ENCODE results near the gene RTN3.
A peak's percentile ranks its signal among the peaks of the same experiment; 100 is the strongest.
"Not testable (repeated sequence)": the region's sequence is repeated elsewhere in the genome, so short reads cannot be mapped to it uniquely, and the experiment has no call there.

Gene RTN3

GRCh38 chr11:63682066-63683021 is 1.0 kb downstream of the RTN3 start:
- DNase-seq (ENCODE audit: low spot score): peak; percentile 77

- peak; percentile 48 for DNase-seq (ENCODE audit: low spot score)
Measured at GRCh38 chr11:63683133-63683991, 2.1 kb downstream of the RTN3 start.

DNA sequence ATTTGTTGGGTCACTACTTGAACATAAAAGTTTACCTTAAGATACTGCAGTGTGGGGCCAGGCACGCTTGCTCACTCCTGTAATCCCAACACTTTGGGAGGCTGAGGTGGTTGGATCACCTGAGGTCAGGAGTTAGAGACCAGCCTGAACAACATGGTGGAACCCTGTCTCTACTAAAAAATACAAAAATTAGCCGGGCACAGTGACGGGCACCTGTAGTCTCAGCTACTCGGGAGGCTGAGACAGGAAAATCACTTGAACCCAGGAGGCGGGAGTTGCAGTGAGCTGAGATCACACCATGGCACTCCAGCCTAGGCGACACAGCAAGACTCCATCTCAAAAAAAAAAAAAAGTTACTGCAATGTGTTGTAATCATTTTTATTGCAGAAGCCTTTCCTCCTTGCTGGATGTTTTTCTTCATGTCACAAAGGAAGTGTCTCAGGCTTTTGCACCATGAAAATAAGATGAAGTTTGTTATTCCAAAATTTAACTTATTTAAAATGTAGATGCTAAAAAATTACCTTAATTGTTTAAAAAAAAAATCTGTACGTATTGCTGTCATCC is 3.9 kb downstream of the RTN3 start:
- DNase-seq (ENCODE audit: low spot score): not testable (repeated sequence)

- DNase-seq (ENCODE audit: low spot score): no peak
Measured at GRCh38 chr11:63686926-63687325, 5.6 kb downstream of the RTN3 start.

- peak; percentile 32 for DNase-seq (ENCODE audit: low spot score)
Measured at GRCh38 chr11:63687845-63688244, 6.5 kb downstream of the RTN3 start.

DNA sequence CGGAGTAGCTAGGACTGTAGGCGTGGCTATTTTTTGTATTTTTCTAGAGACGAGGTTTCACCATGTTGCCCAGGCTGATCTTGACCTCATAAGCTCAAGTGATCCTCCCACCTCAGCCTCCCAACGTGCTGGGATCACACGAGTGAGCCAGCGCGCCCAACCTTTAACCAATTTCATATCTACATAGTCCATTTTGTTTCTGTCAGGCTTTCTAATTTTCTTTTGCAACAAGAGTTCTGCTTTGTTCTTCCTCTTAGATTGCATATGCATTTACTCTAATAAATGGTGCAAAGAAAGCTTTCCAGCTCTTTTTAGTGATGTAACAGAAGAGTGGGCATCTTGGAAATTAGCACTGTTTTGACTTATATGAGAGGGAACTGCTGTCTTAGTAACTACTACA is 13.3 kb downstream of the RTN3 start:
- DNase-seq (ENCODE audit: low spot score): no peak

DNA sequence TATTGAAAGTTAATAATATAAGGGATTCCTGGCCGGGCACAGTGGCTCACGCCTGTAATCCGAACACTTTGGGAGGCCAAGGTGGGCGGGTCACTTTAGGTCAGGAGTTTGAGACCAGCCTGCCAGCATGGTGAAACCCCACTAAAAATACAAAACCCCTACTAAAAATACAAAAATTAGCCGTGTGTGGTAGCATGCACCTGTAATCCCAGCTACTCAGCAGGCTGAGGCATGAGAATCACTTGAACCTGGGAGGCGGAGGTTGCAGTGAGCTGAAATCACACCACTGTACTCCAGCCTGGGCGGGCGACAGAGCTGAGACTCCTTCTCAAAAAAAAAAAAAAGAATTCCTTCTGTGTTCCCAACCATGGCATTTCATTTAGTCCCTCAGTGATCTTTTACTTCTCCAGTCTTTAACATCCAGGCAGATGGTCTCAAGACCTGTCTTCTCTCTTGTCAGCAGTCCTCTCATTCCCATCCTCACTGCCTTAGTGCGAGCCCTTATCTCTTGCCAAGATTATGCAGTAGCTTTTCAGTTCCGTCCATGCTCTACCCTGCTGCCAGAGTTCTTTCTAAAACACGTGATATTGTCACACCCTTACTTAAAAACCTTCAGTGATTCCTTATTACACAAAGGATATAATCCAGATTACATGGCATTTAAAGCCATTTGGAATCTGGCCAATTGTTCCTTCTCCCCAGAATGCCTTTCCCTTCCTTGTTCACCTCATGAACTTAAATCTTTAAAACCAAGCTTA is 17.9 kb downstream of the RTN3 start:
- DNase-seq (ENCODE audit: low spot score): no peak

DNA sequence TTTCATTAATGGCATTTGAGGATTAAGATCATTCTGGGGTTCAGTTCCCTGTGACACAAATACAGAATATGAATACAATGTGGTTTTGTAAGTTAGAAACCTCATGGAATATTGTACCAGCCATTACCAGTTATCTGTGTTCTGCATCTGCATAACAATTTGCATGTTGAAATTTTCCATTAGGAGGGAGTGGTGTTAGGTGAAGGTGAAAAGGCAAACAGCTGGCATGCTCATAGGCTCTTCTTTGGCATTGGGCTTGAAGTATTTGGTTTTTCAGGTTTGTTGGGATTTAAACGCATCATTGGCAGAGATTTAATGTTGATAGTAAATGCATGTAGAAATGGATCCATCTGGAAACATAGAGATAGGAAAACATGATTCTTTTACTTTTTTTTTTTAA is 18.6 kb downstream of the RTN3 start:
- DNase-seq (ENCODE audit: low spot score): peak; percentile 39

- DNase-seq (ENCODE audit: low spot score): no peak
Measured at GRCh38 chr11:63705526-63705925, 24.2 kb downstream of the RTN3 start.

GRCh38 chr11:63708764-63709163 is 27.5 kb downstream of the RTN3 start:
- no peak for DNase-seq (ENCODE audit: low spot score)

- no peak for DNase-seq (ENCODE audit: low spot score)
Measured at GRCh38 chr11:63709336-63709884, 28.1 kb downstream of the RTN3 start.

- DNase-seq (ENCODE audit: low spot score): no peak
Measured at GRCh38 chr11:63710476-63711217, 29.3 kb downstream of the RTN3 start.

- DNase-seq (ENCODE audit: low spot score): no peak
Measured at GRCh38 chr11:63711838-63712237, 30.5 kb downstream of the RTN3 start.

DNA sequence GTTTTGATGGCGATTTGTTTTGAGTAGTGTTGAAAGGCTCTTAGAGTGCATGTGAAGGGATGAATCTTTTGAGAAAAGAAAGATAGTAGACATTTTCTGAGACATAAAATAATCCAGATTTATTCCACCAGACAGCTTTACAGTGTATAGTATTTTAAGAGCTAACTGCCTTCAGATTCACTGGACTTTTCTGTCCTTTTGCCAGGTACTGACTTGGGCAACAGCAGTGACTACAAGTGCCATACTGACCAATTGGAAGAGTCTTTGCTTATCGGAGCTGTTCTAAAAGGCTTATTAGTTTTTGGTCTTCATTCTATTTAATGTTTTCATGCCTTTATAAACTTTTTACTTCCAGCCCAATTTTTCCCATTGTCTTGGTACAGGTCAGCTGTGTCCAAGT is 32.5 kb downstream of the RTN3 start:
- DNase-seq (ENCODE audit: low spot score): no peak

DNA sequence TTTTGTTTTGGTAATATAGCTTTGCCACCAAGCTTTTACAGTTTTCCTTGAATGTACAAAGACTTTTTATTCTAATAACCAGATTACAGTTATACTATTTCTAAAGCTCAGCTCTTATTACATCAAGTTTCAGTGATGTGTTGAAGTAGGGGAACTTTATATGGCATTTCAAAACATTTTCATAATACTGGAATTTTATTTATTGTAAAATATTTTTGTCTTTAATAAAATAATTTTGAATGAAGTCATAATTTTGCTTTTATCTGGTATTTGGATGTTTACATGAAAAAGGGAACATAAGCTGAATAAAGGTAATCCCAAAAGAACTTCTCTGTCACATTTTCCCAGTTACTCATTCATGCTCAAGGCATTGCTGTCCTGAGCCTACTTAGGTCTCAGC is 34.7 kb downstream of the RTN3 start:
- DNase-seq (ENCODE audit: low spot score): no peak

- DNase-seq (ENCODE audit: low spot score): no peak
Measured at GRCh38 chr11:63719001-63719400, 37.7 kb downstream of the RTN3 start.

- DNase-seq (ENCODE audit: low spot score): no peak
Measured at GRCh38 chr11:63719987-63720386, 38.7 kb downstream of the RTN3 start.

GRCh38 chr11:63720611-63721010 is 39.3 kb downstream of the RTN3 start:
- no peak for DNase-seq (ENCODE audit: low spot score)

GRCh38 chr11:63729326-63729725 is 48.0 kb downstream of the RTN3 start:
- DNase-seq (ENCODE audit: low spot score): no peak

DNA sequence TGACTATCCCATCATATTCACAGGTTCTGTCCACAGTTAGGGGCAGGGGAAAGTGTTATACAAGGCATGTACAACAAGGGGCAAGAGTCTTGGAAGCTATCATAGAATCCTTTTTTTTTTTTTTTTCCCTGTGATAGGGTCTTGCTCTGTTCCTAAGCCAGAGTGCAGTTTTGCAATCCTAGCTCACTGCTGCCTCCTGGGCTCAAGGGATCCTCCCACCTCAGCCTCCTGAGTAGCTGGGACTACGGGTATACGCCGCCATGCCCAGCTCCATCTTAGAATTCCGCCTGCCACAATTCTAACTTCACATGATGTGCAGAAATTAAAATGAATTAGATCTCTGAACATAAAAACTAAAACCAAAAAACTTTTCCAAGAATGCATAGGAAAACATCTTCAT is 55.6 kb downstream of the RTN3 start:
- DNase-seq (ENCODE audit: low spot score): no peak

DNA sequence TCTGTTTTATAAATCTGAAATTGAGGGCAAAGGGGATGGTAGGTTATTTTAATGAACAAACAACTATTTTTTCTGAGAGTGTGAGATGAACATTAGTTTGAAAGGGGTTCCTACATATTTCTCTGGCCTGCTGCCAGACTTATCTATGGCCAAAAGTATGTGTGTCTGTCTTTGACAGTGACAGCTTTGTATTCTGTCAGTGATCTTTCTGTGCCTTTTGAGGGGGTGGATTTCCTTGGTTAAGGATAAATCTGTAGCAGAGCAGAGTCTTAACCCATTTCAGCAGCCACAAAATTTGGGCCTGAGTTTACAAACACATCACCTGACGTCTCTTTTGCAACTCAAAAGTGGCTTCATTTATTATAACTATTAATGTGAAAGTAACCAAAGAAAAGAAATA is 56.4 kb downstream of the RTN3 start:
- peak; percentile 17 for DNase-seq (ENCODE audit: low spot score)
